G401.6 (cell line): Measurements from ENCODE around the gene FYCO1.
"Not testable (repeated sequence)": the region's sequence is repeated elsewhere in the genome, so short reads cannot be mapped to it uniquely, and the experiment has no call there.

Experiments used
- FAIRE-seq: peaks from 2 replicates; lab custom pipeline; 2012; peaks lifted over from hg19 to GRCh38; lab: Jason Lieb, UNC

FYCO1 gene

DNA sequence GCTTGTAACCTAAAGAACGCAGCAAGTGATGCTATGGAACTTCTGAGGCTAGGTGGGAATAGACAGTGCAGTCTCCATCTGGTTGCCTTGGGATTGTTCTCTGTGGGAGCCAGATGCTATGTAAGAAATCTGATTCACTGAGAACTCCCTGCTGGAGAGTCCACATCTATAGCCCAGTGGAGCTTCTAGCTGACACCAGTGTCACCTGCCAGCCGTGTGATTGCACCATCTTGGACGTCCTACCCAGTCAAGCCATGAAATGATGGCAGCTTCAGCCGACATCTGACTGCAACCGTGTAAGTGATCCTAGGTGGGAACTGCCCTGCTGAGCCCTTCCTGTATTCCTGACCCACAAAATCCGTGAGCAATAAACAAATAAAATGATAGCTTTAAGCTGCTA, 12.4 kb upstream of the FYCO1 start:
- no peak for FAIRE-seq

DNA sequence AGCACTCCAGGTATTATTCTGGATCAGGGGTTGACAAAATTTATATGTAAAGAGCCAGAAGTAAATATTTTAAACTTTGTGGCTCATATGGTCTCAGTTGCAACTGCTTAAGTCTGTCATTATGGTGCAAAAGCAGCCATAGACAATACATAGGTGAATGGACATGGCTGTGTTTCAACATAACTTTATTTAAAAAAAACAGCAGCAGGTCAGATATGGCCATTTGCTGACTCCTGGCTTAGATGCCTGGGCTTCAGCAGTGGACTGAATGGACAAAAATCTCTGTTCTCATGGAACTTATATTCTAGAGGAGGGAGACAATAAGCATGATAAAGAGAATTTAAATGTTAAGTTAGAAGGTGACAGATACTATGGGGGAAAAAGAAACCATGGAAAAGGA, 11.7 kb upstream of the FYCO1 start:
- FAIRE-seq = no peak

DNA sequence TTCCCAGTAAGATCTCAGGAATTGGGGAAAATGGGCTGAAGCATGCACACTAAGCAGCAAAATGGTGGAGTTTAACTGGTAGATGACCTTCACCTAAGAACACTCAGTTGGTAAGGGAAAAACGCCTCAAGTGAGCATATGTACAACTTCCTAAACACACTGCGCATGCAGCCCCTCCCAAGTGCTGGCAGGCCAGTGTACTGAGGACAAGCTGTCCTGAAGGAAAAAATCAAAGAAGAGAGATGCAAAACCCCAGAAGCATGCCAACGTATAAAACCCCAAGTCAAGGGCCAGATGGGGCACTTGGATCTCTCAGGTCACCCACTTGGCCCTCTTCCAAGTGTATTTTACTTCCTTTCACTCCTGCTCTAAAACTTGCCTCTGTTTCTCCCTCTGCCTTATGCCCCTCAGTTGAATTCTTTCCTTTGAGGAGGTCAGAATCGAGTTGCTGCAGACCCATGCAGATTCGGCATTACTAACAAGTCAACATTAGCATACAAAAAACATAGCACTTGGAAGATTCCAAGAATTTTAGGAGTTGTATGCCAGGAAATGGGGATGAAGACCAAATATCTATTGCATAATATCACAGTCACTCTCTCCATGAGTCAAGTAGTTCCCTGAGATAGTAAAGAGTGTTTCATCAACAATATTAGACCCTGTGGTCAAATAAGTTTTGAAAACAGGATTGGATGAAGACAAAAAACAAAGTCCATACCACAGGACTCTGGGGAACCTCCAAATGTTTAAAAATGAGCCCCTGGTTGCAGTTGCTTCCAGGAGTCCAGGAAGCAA, 10.8 kb upstream of the FYCO1 start:
- no peak for FAIRE-seq

DNA sequence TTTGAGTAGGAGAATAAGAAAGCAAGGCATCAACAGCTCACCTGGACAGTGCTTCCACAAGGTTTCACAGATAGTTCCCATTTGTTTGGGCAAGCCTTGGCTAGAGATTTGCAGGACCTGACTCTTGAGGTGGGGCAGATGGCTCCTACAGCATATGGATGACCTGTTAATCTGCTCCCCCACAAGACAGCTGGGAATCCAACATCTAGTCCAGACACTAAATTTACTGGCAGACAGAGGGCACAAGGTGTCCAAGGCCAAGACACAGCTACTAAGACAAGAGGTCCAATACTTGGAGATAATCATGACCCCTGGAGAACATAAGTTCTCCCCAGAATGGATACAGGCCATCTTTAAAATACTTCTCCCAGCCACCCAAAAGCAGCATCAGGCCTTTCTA, 8.1 kb upstream of the FYCO1 start:
- not testable (repeated sequence) for FAIRE-seq

DNA sequence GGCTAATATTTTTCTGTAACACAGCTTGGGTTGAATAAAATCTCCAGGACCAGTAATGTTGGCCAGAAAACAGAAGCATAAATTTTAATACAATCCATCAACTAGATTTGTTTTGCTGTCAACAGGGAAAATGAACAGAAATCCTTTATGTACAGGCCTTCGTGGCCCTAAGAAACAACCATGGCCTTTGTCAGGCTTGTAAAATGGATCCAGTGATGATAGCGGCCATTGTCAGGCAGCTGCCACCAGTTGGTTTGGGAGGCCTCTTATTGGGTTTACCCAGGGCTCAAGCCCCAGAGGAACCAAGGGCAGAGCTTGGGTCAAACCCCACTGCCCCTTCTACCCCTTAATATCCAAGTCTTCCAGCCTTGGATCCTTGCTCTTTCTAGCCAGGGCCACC, 5.6 kb upstream of the FYCO1 start:
- FAIRE-seq = no peak

DNA sequence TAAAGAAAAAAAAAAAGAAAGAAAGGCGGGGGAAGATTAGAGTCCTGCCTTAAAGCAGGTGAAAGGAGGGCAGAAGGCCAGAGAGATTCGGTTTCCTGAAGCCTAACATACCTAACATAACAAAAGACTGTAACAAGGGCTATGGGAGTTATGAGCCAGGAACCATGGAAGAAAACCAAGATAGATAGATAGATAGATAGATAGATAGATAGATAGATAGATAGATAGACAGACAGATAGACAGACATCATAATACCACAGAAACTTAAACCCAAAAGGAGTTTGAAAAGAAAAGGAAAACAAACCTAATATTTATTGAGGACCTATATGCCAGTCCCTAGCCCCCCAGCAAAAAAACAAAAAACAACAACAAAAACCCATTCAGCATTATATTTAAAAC, 2.3 kb upstream of the FYCO1 start:
- no peak for FAIRE-seq

DNA sequence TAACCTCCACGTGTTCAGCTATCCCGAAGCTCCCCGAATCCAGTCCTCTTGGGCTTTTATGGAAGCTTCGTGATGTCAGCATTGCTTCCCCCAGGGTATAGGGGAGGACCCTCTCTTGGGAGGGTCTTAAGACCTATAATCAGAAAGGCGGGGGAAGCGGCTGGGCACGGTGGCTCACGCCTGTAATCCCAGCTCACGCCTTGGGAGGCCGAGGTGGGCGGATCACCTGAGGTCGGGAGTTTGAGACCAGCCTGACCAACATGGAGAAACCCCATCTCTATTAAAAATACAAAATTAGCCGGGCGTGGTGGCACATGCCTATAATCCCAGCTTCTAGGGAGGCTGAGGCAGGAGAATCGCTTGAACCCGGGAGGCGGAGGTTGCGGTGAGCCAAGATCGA, 1.9 kb upstream of the FYCO1 start:
- FAIRE-seq = not testable (repeated sequence)

DNA sequence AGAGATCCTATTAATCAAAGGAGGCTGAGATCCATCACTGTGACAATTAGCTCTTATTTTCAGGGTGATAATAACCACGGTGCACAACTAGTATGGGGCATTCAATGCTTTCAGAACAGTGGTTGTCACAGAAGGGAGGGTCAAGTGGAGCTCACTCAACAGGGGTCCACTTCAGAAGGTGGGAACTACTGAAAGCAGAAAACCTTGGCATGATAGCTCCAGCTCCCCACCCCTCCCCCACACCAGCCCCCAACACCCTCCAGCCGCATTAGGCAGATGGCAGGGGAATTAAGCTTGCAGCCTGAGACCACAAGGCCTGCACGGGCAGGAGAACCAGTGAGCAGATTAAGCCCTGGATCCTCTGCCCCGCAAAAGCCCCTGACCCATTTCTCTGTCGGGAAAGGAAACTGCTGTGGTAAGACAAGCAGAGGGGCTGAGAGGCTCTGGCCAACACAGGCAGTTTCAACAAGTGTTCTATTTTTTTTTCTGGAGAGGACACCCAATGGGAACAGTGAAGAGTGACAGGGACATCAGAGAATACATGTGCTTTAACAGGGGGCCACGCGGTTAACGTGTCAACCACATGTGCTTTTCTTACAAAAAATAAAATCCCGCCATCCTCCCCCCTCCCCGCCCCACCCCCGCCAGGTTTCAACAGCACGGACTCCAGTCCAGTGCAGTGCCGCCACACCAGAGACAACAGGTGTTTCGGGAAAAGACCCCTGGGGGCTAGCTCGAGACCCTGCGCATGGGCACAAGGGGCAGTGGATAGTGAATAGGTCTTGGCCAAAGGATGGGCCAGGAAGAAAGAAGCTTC, 997 bp downstream of the FYCO1 start:
- no peak for FAIRE-seq

DNA sequence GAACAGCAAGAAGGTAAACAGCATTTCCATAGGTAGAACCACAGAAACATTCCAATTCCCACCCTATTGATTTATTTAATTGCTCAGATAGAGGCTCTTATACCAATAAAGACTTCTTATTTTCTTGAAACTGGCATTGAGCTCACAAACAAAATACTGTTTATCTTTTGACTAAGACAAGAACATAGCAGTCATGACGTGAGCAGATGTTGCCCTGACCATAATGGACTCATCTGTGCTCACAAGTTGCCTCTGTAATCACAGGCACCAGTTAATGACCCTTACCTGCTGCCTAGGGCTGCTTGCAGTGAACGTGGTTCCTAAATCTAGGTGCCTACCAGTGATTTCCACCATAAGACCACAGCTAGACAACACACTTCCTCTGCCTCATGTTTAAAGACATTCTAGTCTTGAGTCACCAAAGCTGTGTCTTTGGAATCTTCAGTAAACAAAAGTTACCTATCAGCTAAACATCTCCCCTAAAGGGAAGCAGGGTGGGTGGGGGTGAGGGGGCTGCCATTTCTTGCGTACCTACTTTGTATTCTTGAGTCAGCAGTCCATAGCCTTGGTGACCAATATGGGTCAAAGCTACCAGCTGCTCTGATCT, 2.1 kb downstream of the FYCO1 start:
- FAIRE-seq = no peak

DNA sequence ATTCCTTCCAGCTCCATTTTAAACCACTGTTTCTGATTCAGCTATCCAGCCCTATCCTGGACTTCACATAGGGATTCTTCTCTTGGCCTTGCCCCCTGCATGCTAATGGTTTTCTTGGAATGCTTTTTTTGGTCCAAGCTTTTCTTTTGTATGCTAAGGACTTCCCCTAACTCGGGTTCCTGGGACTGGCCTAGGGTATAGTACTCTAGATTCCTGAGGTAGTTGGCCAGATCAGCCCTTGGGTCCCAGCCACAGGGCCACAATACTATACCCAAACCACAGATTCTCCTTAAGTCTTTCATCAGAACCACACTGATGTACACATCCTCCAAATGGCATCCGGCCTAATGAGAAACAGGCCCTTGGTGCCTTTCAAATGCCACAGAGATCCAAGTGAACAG, 2.8 kb downstream of the FYCO1 start:
- FAIRE-seq = no peak

DNA sequence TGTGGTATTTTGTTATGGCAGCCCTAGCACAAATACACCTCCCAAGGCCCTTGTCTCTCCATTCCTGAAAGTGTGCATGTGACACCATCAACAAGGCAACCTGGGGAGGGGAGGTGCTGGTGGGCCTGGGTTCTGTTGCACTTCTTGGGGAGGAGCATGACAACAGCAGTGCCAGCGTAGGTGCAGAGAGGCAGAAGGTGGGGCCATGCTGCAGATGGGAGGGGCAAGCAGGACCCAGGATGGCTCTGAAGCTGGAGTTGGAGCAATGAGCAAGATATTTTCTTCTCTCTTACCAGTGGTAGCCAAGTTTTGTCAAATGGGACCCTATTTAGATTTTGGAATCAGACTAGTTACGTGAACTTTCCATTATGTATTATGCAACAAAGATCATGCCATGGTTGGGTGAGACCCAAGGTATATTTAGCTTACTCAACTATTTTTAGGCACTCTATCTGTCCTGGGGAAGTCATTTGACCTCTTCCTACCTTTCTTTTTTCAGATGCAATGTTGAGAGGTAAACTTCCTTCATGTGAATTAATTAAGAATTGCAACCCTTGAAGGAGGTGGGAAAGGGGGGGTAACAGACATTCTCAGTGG, 3.4 kb downstream of the FYCO1 start:
- FAIRE-seq = no peak

DNA sequence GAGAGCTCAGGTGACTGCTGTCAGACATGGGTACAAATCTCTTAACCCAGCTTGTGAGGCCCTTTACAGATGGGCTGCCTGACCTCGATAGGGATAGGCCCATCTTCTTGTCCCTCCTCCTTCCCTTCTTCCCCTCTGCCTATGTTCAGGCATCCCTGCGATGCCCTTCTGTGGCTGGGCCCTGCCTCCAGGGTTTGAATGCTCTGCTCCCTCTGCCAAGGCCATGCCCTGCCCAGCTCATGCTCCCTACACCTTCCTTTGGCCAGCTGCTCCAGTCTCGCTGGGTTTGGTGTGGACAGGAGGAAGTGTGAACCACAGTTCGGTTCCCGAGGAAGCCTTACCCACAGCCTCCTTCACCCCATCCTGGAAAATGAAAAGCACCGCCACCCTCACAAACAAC, 4.3 kb downstream of the FYCO1 start:
- no peak for FAIRE-seq

DNA sequence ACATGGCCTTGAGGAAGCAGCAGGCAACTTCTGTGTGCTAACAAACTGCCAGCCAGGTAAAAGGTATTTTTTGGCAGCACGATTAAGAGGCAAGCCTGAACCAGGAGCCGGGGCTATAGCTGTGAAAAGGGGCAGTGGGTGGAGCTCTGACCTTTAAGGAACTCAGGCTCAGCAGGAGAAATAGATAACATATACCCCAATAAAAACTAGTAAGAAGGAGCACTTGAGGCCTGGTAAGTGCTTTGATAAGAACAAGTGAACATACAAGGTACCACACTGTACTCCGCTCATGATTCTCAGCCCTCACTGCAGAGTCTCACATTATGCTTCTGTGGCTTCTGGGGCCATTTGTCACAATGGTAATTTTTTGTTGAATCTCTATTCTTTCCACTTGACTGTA, 5.4 kb downstream of the FYCO1 start:
- no peak for FAIRE-seq

DNA sequence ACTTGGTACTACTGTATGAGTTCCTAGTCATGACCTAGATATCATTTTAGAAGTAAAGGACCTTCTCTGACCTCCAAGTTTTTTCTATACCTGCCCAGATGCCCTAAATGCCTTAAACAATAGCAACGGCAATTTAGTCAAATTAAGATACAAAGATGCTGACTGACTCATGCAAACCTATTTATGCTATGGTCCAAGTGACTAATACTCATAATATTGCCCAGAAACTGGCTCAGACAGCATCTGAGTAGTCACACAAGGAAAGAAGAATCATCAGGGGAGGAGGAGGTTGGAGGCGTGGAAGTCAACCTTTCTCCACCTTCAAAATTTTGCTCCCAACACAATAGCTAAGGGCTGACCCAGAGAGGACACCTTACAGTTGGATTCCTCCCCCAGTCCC, 6.8 kb downstream of the FYCO1 start:
- no peak for FAIRE-seq

DNA sequence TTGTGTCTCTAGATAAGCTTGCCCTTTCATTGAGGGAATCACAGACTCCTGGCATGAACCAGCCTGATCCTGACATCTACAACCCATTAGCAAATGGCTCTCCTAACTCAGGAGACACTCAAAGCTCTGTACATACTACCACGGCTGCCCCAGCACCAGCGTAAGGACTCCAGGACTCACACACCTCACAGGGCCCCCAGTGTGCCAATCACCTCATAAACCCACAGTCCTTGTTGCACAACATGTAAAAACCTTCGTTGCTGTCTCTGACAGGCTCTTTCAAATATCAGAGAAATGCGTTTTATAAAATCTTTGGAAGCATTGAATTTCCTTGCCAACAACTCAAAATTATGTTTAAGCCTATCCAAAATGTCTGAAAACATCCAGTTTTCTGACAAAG, 7.3 kb downstream of the FYCO1 start:
- no peak for FAIRE-seq

DNA sequence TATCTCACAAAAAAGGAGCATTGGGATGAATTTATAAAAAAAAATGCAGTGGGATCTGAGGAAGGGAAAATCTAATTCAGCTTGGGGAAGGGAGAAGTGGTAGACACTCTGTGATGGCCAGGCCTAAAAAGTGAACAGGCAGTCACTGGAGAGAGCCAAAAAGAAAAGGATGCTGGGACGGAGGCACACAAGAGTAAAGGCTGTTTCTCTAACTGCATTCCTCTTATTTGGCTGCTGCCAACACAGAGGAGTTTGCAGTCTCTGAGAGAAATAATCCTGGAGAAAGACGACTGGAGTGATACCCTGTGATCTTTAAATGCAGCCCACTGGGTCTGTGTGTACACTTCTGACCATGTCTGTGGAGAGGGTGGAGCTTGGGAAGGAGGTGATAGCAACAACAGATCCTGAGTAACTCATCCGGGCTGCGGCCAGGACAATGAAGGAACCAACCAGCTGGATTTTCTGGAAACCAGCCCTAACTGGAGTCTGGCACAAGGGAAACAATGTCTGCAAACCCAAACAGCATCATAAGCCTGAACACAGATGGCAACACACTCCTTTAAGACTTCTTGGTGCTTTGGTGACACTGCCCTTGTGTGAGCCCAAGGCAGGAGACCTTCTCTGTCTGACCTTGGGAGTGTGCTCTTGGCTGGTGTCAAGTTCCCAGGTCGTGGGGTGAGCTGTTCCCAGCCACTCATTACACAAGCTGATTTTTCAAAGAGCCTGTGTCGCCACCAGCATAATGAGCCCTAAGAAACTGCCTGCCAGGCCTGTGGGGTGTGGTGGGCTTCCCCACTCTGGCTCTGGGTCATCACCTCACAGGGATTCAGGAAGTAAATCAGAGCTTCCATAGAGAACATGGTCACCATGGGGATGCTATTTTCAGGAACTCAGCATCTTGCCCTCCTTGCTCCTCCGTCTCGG, 8.0 kb downstream of the FYCO1 start:
- FAIRE-seq = no peak

DNA sequence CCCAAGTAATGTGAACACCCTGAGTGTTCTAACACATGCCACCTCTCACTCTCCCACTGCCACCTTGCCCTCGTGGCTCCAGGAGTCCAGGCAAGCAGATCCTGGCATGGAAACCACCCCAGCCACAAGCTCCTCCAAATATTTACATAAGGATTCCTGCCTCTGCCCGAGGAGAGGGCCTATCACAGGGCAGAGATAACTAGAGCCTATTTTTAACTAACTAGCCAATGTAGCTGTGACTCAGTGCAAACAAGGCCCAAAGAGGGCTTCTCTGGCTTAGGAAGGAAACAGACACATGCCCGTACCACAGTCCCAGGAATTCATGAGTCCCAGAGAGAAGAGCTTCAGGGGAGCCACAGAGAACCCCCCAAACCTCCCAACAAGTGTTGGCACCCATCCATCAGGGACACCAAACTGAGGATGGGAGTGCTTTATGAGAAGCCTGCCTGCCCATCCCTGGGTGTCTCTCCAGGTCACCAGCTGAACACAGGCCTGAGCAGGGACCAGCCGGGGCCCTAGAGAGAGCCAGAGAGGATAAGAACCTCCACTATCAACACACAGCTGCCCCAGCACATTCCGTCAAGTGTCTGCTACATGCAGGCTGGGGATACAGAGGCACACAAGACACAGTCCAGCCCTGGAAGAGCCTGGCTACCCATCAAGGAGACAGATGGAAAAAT, 9.2 kb downstream of the FYCO1 start:
- no peak for FAIRE-seq

DNA sequence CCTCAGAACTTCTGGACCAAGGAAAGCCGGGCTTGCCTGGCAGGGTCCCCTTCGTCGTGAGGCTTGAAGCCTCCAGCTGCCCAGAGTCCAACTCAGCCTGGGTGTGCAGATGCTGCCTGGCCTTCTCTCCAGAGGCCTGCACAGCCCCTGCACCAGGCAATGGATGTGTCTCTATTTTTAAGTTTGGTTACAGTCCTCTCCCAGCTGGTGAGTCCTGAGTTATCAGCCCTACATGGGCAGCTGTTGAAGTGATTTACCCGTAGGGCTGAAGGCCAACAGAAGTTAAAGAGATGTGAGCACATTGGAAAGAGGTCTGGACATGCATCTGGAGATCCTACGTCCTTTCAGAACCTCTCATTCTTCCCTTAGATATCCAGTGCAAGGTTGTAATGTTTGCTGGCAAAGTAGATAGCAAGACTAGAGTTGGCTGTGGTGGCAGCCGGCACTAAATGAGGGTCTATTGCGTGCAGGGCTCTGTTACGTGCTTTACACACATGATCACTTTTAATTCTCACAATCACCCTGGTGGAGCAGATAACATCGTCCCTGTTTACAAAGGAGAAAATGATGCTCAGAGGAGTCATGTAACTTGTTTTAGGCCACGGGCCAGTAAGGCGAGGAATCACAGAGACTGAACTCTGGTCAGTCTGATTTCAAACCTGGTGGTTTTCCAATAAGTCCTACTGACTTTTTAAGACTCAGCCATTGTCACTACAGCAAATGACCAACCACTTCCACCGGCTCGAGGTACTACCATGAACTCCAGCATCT, 9.9 kb downstream of the FYCO1 start:
- FAIRE-seq = no peak

DNA sequence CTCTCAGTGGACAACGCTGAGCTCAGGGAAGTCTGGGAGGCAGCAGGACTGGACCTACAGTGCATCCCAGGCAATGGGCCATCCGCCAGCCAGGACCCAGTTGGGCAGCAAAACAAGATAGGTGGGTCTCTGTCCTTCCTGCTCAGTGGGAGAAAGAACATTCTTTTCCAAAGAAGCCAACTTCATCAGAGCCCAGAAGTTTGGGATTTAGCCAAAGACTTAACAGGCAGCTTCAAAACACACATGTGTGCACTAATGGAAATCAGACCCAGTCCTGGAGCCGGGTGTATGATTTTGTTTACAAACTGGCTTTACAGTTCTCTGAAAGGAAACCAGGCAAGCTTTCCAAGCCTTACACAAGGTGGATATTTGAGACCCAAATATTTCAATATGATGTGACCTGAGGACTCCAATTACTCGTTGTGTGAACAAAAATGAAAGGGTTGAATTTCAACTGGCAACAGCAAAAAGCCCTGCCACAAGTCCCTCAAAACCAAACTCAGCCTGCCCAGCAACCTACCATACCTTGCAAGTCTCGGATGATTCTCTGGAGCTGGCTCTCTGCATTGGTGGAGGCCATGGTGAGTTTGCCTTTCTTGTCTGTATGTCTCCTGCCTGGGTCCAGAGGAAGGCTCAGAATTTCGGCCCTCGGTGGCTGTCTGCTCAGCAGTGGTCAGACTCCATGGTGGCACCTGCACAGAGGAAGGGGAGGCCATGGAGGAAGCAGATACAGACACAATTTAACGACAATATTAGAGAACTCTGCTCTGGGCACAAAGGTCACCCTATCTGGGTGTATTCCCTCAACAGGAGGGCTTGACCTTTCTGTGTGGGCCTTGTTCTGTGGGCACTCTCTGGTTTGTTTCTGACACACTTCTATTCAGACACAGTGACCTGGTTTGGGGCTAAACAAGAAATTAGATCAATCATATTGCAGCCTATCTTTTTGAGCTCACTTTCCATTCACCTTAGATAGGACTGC, 11.0 kb downstream of the FYCO1 start:
- no peak for FAIRE-seq
